ENCODE results near the gene CYP46A1.

DNA sequence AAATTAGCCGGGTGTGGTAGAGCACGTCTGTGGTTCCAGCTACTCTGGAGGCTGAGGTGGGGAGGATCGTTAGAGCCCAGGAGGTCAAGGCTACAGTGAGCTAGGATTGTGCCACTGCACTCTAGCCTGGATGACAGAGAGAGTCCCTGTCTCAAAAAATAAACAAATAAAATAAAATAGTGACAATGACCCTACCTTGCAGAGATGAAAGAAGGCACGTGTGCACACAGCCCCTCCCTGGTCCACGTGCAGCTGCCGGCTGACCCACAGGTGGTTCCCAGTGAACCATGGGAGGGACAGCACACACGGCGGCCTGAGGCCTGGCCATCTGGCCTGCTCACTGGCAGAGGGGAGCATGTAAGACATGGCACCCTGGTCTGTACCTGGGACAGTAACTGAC lies 34.5 kb upstream of the CYP46A1 start:
- TF ChIP-seq, protein P1, sequence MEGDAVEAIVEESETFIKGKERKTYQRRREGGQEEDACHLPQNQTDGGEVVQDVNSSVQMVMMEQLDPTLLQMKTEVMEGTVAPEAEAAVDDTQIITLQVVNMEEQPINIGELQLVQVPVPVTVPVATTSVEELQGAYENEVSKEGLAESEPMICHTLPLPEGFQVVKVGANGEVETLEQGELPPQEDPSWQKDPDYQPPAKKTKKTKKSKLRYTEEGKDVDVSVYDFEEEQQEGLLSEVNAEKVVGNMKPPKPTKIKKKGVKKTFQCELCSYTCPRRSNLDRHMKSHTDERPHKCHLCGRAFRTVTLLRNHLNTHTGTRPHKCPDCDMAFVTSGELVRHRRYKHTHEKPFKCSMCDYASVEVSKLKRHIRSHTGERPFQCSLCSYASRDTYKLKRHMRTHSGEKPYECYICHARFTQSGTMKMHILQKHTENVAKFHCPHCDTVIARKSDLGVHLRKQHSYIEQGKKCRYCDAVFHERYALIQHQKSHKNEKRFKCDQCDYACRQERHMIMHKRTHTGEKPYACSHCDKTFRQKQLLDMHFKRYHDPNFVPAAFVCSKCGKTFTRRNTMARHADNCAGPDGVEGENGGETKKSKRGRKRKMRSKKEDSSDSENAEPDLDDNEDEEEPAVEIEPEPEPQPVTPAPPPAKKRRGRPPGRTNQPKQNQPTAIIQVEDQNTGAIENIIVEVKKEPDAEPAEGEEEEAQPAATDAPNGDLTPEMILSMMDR (IDR thresholded peaks at IDR 0.05), result no peak
- no peak for TF ChIP-seq POLR2A (IDR thresholded peaks at IDR 0.05)
